ENCODE results near the gene ADCY10.
"Not testable (repeated sequence)": the region's sequence is repeated elsewhere in the genome, so short reads cannot be mapped to it uniquely, and the experiment has no call there.

The ADCY10 gene

DNA sequence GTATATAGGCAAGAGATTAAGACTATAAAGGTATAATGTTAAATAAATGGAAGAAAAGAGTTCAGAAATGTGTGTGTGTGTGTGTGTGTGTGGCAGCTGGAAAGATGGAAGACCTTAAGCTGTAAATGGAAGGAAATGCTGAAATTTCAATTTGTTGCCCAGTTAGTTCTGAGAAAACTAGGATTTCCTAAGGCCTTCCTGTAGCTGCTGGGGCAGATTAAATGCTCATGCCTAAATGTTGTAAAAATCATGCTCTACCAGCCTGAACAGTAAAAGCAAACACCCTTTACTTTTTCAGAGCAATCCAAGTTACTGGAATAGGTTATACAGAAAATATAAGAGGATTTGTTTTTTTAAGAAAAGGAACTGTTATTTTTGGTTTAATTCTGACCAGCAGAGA is 8.3 kb downstream of the ADCY10 start:
- Histone ChIP-seq H3K9me3 (ENCODE audit: insufficient read depth, low read depth, low read length) (peaks cover 18% of the 10 kb centered on the region), H3K4me3 (ENCODE audit: low read length) (no peak overlapping the region), H3K36me3 (ENCODE audit: insufficient read depth, low read depth, low read length) (no peaks in the 10 kb centered on the region), H3K27me3 (ENCODE audit: insufficient read depth, low read length) (no peaks in the 10 kb centered on the region), H3K9ac (ENCODE audit: low read depth, low read length) (no peak overlapping the region), H3K4me1 (ENCODE audit: insufficient read depth, low read length) (peaks cover 11% of the 10 kb centered on the region; the same call in 1 of the 2 replicates), H3K27ac (ENCODE audit: low read length) (no peak overlapping the region)

DNA sequence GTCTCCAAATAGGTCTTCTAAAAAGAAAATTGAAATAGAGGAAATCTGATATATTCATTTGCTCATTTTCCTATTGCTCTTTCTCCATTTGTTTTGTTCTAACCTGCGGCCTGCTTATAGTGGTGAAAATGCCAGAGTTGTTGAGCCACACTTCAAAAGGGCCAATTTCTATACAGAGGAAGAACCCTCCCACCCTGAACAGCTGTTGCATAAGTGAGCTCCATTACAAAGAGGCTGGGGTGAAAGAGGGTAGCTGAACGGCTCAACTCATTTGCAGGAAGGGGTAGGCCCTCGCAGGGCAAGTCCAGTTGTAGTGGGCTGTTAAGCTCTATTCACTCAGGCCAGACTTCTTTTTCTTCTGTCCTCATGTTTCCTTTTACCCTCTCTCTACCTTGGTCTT is 8.8 kb downstream of the ADCY10 start:
- peaks cover 15% of the 10 kb centered on the region for H3K9me3 ChIP-seq (ENCODE audit: insufficient read depth, low read depth, low read length)
- peaks cover 11% of the 10 kb centered on the region; the same call in 1 of the 2 replicates for H3K4me1 ChIP-seq (ENCODE audit: insufficient read depth, low read length)
- no peak overlapping the region for H3K27ac ChIP-seq (ENCODE audit: low read length)
- H3K27me3 ChIP-seq (ENCODE audit: insufficient read depth, low read length) = no peaks in the 10 kb centered on the region
- H3K4me3 ChIP-seq (ENCODE audit: low read length) = no peak overlapping the region
- H3K36me3 ChIP-seq (ENCODE audit: insufficient read depth, low read depth, low read length) = no peaks in the 10 kb centered on the region
- H3K9ac ChIP-seq (ENCODE audit: low read depth, low read length) = no peak overlapping the region

DNA sequence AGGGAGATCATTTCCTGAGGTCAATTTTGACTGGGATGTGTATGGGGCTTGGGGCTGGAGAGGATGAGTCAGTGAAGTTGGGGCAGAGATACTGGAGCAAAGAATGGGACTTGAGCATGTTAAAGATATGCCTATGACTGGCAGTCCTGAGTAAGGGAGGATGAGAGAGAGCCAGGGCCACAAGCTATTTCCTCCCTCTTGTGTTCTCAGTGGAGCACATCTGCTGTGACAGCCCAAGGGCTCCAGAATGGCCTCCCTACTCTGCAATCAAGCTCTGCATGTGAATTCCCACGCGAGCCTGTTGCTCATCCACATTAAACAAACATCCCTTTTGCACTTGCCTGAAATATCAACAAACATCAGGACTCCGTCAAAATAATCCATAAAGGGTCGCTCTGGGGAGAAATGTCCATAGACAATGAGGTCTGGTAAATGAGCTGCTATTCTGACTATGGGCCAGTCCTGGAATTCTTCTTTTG is 9.2 kb downstream of the ADCY10 start:
- Histone ChIP-seq H3K36me3 (ENCODE audit: insufficient read depth, low read depth, low read length) (no peaks in the 10 kb centered on the region), H3K27ac (ENCODE audit: low read length) (no peak overlapping the region), H3K9ac (ENCODE audit: low read depth, low read length) (no peak overlapping the region), H3K4me1 (ENCODE audit: insufficient read depth, low read length) (peaks cover 11% of the 10 kb centered on the region; the same call in 1 of the 2 replicates), H3K27me3 (ENCODE audit: insufficient read depth, low read length) (no peaks in the 10 kb centered on the region), H3K4me3 (ENCODE audit: low read length) (no peak overlapping the region), H3K9me3 (ENCODE audit: insufficient read depth, low read depth, low read length) (peaks cover 10% of the 10 kb centered on the region)

DNA sequence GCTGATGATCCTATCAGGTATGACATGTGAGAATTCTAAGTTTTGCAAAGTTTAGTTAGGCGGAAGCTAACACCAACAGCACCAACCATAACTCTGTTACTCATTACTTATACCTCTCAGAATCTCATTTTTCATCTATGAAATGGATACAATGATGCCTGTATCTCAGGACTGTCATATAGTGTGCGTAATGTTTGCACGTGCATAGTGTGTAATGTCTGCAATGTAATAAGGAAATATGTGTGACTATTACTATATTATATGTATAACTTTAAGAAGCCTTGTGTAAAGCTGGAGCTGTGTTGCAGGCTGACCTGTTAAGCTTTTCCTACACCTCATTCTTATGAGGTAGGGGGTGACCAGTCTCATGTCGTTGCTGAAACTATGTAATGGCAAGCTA is 13.0 kb downstream of the ADCY10 start:
- Histone ChIP-seq H3K27ac (ENCODE audit: low read length) (no peak overlapping the region), H3K9me3 (ENCODE audit: insufficient read depth, low read depth, low read length) (no peaks in the 10 kb centered on the region), H3K4me3 (ENCODE audit: low read length) (no peak overlapping the region), H3K27me3 (ENCODE audit: insufficient read depth, low read length) (no peaks in the 10 kb centered on the region), H3K4me1 (ENCODE audit: insufficient read depth, low read length) (peaks cover 11% of the 10 kb centered on the region; the same call in 1 of the 2 replicates), H3K9ac (ENCODE audit: low read depth, low read length) (no peak overlapping the region), H3K36me3 (ENCODE audit: insufficient read depth, low read depth, low read length) (no peaks in the 10 kb centered on the region)

DNA sequence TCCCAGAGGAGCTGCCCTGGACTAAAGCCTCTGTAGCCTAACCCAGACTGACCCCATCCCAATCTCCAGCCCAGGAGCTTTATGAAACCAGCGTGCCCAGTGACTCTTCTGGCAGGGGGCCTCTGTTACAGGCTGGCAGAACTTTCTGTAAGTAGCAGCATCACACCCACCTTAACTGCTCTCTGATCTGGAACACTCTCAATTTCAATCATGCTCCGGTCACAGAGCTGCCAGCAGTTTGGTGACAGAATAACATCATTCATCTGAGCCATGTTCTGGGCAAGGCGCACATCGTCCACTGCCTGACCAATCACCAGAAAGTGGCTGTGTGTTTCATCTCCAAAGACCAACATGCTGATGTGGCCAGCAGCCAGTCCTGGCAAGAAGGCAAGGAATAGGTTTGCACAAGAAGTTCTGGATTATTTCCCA is 14.7 kb downstream of the ADCY10 start:
- Histone ChIP-seq H3K36me3 (ENCODE audit: insufficient read depth, low read depth, low read length) (no peaks in the 10 kb centered on the region), H3K9ac (ENCODE audit: low read depth, low read length) (no peak overlapping the region), H3K9me3 (ENCODE audit: insufficient read depth, low read depth, low read length) (no peaks in the 10 kb centered on the region), H3K4me3 (ENCODE audit: low read length) (no peak overlapping the region), H3K4me1 (ENCODE audit: insufficient read depth, low read length) (no peaks in the 10 kb centered on the region), H3K27ac (ENCODE audit: low read length) (no peak overlapping the region), H3K27me3 (ENCODE audit: insufficient read depth, low read length) (no peaks in the 10 kb centered on the region)

DNA sequence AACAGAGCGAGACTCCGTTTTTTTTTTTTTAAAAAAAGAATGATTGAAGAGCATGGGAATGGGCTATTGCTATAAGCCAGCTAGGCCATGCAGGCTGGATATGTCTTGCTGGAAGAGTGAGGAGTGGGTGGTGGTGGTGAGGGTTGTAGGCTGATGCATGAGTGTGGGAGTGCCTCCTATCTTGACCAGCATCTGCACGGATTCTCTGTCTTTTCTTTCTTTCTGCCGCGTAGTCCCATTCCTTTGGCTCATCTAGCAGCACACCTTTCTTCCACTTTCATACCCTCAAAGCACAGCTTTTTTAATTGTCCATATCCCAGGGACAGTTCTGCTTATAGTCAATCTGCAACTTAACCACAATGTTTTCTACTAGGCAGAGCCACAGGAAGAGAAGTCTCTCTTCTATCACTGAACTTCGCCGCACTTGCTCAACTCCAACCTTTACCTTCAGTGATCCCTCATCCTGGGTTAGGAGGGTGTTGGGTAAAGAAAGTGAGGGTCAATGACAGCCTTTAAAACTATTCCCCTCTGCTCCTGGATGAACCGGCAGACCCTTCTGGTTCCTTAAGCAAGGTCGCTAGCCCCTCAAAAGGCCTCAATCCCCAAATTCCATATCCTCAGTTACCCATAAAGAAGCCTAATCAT is 15.2 kb downstream of the ADCY10 start:
- no peak overlapping the region for H3K27ac ChIP-seq (ENCODE audit: low read length)
- H3K9me3 ChIP-seq (ENCODE audit: insufficient read depth, low read depth, low read length) = no peaks in the 10 kb centered on the region
- no peaks in the 10 kb centered on the region for H3K4me1 ChIP-seq (ENCODE audit: insufficient read depth, low read length)
- H3K27me3 ChIP-seq (ENCODE audit: insufficient read depth, low read length) = no peaks in the 10 kb centered on the region
- no peak overlapping the region for H3K9ac ChIP-seq (ENCODE audit: low read depth, low read length)
- H3K36me3 ChIP-seq (ENCODE audit: insufficient read depth, low read depth, low read length) = no peaks in the 10 kb centered on the region
- no peak overlapping the region for H3K4me3 ChIP-seq (ENCODE audit: low read length)

DNA sequence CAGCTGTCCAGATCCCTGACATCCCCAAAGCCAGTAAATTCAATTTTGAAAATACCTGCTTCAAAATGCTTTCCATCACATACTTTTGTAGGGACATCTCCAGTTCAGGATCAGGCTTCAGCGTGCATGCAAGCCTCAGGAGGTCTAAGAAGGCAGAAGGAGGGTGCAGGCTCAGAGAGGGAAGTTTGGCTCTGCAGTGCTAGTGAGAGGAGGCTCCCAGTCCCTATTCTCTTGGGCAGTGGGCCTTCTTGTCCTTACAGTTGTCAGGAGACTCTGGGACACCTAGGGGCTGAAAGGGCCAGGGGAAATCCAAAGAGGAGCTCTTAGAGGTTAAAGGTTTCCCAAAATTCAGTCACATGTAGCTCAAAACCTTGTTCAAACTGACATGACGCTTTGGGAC is 20.1 kb downstream of the ADCY10 start:
- Histone ChIP-seq H3K4me1 (ENCODE audit: insufficient read depth, low read length) (no peaks in the 10 kb centered on the region), H3K27me3 (ENCODE audit: insufficient read depth, low read length) (no peaks in the 10 kb centered on the region), H3K36me3 (ENCODE audit: insufficient read depth, low read depth, low read length) (no peaks in the 10 kb centered on the region), H3K9me3 (ENCODE audit: insufficient read depth, low read depth, low read length) (no peaks in the 10 kb centered on the region), H3K27ac (ENCODE audit: low read length) (no peak overlapping the region), H3K4me3 (ENCODE audit: low read length) (no peak overlapping the region), H3K9ac (ENCODE audit: low read depth, low read length) (no peak overlapping the region)

DNA sequence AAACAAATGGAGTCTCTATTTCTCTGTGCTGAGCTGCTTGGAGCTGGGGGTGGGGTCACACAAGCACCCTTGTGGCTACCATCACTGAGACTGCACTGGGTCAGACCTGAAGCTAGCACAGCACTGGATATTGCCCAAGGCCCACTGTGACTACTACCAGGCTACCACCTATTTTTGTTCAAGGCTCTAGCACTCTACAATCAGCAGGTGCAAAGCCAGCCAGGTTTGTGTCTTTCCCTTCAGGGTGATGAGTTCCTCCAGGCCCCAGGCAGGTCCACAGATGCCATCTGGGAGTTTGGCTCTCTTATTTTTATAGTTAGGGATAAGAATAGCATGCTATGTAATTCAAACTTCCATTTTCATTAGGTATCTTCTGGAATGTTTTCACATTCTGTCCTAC is 23.5 kb downstream of the ADCY10 start:
- H3K36me3 ChIP-seq (ENCODE audit: insufficient read depth, low read depth, low read length) = no peaks in the 10 kb centered on the region
- H3K4me3 ChIP-seq (ENCODE audit: low read length) = no peak overlapping the region
- no peaks in the 10 kb centered on the region for H3K4me1 ChIP-seq (ENCODE audit: insufficient read depth, low read length)
- H3K9me3 ChIP-seq (ENCODE audit: insufficient read depth, low read depth, low read length) = no peaks in the 10 kb centered on the region
- H3K9ac ChIP-seq (ENCODE audit: low read depth, low read length) = no peak overlapping the region
- no peaks in the 10 kb centered on the region for H3K27me3 ChIP-seq (ENCODE audit: insufficient read depth, low read length)
- H3K27ac ChIP-seq (ENCODE audit: low read length) = no peak overlapping the region

DNA sequence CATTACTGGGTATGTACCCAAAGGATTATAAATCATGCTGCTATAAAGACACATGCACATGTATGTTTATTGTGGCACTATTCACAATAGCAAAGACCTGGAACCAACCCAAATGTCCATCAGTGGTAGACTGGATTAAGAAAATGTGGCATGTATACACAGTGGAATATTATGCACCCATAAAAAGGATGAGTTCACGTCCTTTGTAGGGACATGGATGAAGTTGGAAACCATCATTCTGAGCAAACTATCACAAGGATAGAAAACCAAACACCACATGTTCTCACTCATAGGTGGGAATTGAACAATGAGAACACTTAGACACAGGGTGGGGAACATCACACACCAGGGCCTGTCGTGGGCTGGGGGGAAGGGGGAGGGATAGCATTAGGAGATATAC is 26.7 kb downstream of the ADCY10 start:
- not testable (repeated sequence) for H3K4me1 ChIP-seq (ENCODE audit: insufficient read depth, low read length); H3K9ac ChIP-seq (ENCODE audit: low read depth, low read length); H3K27me3 ChIP-seq (ENCODE audit: insufficient read depth, low read length); H3K4me3 ChIP-seq (ENCODE audit: low read length); H3K27ac ChIP-seq (ENCODE audit: low read length); H3K9me3 ChIP-seq (ENCODE audit: insufficient read depth, low read depth, low read length); H3K36me3 ChIP-seq (ENCODE audit: insufficient read depth, low read depth, low read length)

DNA sequence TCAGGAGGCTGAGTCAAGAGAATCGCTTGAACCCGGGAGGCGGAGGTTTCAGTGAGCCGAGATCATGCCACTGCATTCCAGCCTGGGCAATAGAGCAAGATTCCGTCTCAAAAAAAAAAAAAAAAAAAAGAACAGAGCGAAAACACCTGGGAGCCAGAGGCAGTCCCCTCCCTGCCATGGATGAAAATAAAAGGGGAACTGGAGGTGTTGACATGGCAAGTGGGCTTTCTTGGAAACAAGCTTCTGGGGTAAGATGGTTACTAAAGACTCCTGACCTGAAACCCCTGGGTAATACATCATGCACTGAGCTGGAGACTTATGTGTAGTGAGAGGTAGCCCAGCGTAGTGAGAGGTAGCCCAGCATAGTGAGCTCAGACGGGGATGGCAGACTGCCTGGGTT is 31.6 kb downstream of the ADCY10 start:
- H3K27me3 ChIP-seq (ENCODE audit: insufficient read depth, low read length) = no peaks in the 10 kb centered on the region
- H3K36me3 ChIP-seq (ENCODE audit: insufficient read depth, low read depth, low read length) = no peaks in the 10 kb centered on the region
- no peaks in the 10 kb centered on the region for H3K4me1 ChIP-seq (ENCODE audit: insufficient read depth, low read length)
- no peak overlapping the region for H3K27ac ChIP-seq (ENCODE audit: low read length)
- H3K9me3 ChIP-seq (ENCODE audit: insufficient read depth, low read depth, low read length) = no peaks in the 10 kb centered on the region
- H3K9ac ChIP-seq (ENCODE audit: low read depth, low read length) = no peak overlapping the region
- no peak overlapping the region for H3K4me3 ChIP-seq (ENCODE audit: low read length)

DNA sequence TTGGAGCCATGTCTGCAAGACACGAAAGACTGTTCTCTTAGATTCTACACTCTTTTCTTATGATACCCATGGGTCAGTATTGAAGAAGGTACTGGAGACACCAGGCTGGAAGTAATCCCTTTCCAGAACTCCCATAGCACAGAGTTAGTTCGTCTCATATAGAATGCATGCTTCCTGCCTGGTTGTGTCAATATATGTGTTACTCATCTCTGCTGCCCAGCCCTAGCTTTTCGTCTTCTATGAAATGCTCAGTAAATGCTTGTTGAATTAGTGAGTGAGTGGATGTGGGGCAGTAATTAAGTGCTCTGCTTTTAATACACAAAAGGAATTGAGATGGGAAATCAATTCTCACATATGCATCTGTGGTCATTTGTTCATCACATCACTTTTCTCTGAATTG is 32.1 kb downstream of the ADCY10 start:
- Histone ChIP-seq H3K4me3 (ENCODE audit: low read length) (no peak overlapping the region), H3K27ac (ENCODE audit: low read length) (no peak overlapping the region), H3K36me3 (ENCODE audit: insufficient read depth, low read depth, low read length) (no peaks in the 10 kb centered on the region), H3K9ac (ENCODE audit: low read depth, low read length) (no peak overlapping the region), H3K27me3 (ENCODE audit: insufficient read depth, low read length) (no peaks in the 10 kb centered on the region), H3K9me3 (ENCODE audit: insufficient read depth, low read depth, low read length) (no peaks in the 10 kb centered on the region), H3K4me1 (ENCODE audit: insufficient read depth, low read length) (no peaks in the 10 kb centered on the region)

DNA sequence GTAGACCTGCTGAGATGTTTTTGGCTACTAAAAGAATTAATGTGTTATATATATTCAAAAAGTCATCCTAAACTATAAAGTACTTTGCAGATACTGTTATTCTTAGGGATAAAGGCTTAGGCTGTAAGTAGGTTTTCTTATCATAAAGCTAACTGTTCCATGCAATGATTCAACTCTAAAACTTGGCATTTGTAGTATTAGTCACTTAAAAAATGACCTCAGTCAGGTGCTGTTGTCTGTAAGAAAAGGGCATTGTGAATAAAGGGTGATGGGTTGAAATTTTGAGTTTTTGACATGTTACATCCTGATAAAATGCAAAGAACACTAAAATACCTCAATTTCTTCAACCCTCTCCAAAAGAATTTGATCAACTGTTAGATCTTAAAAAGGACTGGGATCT is 32.9 kb downstream of the ADCY10 start:
- H3K9ac ChIP-seq (ENCODE audit: low read depth, low read length) = no peak overlapping the region
- H3K36me3 ChIP-seq (ENCODE audit: insufficient read depth, low read depth, low read length) = no peaks in the 10 kb centered on the region
- no peaks in the 10 kb centered on the region for H3K4me1 ChIP-seq (ENCODE audit: insufficient read depth, low read length)
- no peak overlapping the region for H3K4me3 ChIP-seq (ENCODE audit: low read length)
- H3K27ac ChIP-seq (ENCODE audit: low read length) = no peak overlapping the region
- H3K27me3 ChIP-seq (ENCODE audit: insufficient read depth, low read length) = no peaks in the 10 kb centered on the region
- no peaks in the 10 kb centered on the region for H3K9me3 ChIP-seq (ENCODE audit: insufficient read depth, low read depth, low read length)
